Measurements from ENCODE around the gene RAB12.
A peak's percentile ranks its signal among the peaks of the same experiment; 100 is the strongest.
"Not testable (repeated sequence)": the region's sequence is repeated elsewhere in the genome, so short reads cannot be mapped to it uniquely, and the experiment has no call there.

RAB12 gene

DNA sequence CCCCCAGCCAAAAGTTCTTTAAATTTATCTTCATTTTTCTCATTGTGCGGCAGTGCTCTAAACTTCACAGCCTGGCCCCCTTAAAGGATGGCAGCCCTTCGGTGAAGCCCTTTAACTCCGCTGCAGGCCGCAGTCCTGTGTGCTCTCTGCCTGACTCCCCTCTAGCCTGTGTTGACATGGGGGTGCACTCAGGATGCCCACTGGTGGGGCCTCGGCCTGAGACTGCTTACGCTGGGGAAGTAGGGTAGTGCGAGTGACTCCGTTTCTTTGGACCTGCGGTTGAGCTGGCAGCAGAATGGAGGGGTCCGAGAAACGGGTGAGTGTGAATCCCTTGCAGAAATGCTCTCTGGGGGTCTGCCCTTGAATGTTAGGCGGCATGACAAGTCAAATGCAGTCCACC lies 5.6 kb downstream of the RAB12 start:
- no peak for DNase-seq

DNA sequence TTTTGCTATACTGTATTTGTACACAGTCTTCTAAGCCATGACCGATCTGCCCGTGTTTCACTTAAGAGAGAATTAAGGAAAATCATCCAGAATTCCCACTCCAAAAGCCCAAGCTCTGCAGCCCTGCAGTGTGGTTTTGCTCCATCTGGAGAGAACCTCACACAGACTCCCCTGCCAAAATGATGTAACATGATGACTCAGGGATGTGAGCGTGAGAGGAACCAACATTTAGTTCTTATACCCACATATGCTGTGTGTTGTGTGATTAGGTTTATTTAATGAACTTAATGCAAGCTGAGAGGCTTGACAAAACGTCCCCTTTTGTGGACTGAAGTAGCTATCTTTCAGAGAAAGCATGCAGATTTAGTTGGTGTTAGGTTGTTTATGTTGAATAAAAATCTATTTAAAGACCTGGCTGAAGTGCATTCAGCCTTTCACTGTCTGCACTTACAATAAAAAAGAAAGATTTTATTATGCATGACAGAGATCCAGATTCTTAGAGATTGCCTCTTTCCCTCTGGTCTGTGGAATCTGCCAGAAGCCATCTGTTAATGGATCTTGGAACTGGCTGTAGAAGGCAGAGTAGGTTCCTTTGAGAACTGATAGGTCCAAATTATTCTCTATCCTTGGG lies 6.3 kb downstream of the RAB12 start:
- DNase-seq, result peak; percentile 79

DNA sequence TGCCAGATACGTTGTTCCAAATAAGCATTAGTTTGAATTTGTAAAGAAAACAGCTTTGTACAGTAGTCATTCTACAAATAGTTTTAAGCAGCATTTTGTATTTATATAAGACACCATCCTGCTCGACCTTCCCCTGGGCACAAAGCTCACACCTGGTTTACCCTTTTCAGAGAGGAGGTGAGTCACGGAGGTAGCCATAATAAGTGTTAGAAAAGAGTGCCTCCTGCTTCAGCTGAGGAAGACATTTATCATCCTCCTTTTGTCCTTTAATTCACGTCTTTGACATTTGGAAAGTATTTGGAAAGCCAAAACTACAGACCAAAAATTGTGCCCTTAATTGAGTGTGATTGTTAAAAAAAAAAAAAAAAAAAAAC lies 6.8 kb downstream of the RAB12 start:
- peak; percentile 77 for DNase-seq

DNA sequence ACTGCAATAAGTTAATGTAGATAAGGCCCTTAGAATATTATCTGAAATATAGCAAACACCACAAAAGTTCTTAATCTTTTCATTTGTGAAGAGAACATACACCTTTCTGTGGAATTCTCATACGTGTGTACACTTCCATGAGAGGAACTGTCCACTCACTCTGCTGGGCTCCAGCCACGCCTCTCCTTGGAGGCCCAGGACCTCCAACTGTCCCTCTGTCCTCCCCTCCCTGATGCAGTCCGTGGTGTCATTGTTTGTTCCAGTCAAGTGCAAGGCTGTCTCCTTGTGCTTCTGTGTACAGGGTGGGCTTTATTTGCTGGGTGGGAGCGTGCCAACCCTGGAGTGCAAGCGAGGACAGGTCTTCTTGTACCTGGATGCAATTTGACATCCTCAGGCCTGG lies 8.7 kb downstream of the RAB12 start:
- no peak for DNase-seq

DNA sequence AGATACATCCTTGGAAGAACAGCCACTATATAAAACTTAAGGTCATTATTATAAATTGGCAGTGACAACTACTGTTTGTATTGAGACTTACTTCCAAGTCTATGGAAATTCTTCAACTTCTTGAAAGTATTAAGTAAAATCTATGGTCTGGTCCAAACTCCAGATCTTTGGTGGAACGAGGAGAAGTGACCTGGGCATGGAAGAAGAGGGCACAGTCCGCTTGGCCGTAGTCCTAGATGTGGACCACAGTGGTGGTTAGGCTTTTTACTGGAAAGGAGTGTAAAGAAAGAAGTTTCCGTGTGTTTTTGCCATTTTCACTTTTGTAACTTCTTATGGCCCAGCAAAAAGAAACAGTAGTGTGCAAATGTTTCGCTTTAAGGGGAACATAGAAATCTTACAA lies 9.8 kb downstream of the RAB12 start:
- DNase-seq, result no peak

DNA sequence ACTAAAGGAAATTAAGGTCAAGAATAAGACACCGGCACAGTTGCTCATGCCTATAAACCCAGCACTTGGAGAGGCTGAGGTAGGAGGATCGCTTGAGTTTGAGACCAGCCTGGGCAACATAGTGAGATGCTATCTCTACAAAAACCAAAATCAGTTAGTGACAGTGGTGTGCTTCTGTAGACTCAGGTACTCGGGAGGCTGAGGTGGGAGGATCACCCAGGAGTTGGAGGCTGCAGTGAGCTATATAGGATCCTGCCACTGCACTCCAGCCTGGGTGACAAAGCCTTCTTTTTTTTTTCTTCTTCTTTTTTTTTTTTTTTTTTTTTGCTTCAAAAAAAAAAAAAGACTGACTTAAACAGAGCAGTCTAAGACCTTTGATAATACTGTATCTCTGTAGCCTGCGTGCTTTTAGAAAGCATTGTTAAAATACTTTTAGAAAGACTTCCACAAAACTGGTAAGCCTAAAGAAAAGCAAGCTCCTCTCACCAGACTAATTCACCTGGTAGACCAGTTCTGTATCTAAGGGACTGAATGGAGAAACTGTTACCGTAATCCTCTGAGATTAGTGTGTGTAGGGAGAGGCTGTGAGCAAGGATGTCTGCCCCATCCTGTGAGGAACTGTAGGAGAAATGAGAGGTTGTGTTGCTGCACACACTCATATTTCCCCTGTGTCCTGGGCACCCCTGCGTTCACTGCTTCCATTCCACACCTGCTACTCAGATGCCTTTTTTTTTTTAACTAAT lies 10.8 kb downstream of the RAB12 start:
- no peak for DNase-seq

DNA sequence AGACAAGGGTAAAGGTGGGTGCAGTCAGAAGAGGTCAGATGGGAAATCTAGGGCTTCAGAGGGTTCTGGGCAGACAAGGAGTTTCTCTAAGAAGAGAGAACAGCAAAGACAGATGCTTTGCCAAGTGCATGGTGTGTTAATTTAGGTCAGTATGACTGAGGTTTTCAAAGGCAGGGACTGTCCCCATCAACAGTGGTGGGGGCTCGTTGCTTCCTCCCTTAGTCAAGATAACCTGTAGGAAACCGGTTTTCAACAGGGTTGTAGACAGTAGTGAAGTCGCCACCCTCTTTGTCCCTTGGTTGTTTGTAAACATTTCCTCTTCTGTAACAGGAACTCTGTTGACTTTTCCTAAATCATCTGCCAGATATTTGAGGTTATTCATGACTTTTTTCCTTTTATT lies 11.6 kb downstream of the RAB12 start:
- no peak for DNase-seq

DNA sequence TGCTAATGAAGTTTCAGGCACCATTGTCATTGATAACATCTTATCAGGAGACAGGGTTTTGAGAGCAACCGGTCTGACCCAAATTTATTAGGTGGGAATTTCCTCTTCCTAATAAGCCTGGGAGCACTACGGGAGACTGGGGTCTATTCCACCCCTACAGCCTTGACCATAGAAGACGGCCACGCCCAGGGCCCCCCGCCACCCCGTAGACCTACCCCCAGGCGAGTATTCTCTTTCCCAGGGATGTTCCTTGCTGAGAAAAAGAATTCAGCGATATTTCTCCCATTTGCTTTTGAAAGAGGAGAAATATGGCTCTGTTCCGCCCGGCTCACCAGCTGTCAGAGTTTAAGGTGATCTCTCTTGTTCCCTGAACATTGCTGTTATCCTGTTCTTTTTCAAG lies 13.4 kb downstream of the RAB12 start:
- DNase-seq, result not testable (repeated sequence)

DNA sequence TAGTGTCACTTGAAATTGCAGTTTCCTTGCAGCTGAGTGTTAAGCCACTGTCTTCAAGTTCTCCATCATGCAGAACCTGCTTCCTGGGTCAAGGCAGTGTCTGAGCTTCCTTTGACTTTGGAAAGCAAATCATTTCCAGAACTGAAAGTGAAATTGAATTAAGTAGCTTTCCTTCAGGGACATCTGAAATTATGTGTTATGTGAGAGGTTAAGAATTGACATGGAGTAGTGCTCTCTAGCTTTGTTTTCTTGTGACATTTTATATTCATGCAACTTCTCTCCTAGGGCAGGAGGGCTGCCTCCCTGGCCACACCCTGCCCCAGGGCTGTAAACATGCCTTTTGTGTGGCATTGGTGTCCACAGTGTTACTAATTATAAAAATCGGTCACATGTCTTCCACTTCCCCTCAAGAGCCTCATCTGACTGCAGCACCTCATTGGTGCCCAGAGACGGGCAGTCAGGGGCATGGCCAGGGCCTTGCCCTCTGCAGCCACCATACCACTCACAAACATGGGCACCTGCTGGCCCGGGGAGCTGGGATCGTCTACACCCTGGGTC lies 14.4 kb downstream of the RAB12 start:
- peak; percentile 69 for DNase-seq

DNA sequence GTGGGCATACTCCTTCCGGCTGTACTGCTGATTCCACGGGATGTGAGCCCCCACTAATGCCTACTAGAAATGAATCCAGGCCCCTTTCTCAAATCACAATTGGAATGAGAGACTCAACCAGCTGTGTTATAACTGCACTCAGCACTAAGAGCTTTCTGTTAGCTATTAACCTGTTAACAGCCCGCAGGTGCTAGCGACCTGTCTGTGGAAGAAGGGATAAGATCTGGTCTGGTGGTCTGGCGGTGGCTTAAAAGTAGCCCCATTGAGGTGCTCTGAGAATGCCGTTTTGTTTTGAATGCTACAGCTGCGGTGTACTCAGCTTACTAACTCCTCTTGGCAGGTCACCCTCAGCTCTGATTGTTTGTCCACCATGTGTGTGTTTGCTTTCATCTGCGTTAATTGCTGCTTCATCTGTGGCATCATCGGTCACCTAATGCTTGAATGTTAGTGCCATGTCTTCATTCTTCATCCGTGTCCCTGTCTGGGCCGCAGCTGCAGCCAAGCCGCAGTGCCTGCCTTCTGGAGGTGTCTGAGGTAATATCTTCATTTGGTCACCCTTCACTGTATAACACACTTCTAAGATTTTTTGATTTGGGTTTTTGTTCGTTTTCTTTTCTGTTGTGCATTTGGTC lies 16.3 kb downstream of the RAB12 start:
- no peak for DNase-seq

DNA sequence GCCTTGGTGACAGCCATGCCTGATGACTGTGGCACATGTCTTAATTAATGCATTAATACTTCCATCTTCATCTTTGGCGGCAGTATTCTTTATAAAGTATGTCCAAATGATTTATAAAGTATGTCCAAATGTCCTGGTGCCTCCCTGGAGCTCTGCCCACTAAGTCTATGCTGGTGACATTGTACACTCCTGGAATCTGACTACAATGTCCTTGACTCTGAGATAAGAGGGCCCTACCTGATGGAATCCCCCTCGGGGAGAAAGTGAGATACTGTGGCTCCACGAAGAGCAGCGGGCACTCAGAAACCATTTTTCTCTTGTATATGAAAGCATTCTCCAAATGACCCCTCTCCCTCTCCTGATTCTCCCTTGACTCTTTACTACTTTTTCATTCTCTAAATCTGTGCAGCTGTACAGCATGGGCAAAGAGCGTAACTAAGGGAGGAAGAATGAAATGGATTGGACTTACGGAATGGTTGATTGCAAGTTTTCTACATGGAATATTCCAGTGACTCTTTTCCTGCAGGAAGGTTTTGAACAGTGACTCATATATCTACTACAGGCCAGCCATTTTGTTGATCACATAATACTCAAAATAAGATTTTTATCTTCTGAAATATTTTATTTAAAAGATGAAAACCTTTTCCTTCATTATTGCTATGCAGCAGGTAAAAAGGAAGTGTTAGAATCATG lies 17.3 kb downstream of the RAB12 start:
- DNase-seq, result no peak

DNA sequence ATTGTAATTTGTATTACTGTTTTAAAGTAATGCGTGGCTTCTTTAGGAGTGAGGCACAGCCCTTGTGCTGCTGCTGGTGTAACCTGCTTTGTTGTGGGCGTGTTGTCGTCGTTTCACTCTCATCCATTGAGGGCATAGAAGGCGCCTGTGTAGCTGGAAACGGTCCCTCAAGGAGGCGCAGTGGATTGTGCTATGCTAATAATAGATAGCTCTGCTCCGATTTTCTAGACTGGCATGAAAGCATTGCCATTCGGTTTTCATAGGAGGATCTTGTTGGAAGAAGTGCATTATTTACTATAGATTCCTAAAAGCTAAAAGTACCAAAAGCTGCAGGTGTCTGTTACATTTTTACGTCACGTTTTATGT lies 17.9 kb downstream of the RAB12 start:
- no peak for DNase-seq

DNA sequence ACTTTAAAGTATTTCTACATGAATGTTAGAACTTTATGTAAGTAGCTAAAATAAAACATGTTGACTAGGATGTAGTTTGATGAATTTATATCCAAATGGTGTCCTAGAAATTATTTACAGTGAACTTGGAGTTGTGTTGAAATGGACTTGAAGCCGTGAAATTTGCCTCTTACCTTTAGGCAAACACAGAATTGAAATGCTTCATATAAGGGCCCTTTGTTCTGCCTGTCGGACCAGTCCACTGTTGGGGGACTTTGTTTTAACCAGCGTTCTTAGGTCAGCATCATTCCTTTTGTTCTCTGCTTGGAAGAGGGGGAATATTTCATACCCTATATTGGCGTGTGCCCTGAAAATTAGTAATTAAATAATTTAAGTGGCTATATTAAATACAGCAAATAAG lies 18.3 kb downstream of the RAB12 start:
- DNase-seq, result no peak

DNA sequence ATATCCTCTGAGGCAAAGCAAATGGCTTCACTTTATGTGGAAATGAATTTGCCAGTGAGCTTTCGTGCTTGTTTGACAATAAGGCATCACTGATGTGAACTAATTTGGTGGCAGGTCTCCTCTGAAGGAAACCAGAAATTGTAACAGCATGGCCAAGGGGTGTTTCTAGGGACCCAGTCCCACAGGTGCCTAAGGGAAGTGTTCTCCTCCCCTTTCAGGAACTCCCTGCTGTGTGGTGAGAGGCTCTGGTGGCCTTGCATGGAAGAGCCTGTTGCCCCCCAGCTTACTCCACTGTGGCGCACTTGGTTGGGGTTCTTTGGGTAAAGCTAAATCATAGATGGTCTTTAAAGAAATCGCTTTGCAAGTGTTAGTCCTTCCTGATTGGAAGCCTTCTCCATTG lies 20.4 kb downstream of the RAB12 start:
- DNase-seq, result no peak

DNA sequence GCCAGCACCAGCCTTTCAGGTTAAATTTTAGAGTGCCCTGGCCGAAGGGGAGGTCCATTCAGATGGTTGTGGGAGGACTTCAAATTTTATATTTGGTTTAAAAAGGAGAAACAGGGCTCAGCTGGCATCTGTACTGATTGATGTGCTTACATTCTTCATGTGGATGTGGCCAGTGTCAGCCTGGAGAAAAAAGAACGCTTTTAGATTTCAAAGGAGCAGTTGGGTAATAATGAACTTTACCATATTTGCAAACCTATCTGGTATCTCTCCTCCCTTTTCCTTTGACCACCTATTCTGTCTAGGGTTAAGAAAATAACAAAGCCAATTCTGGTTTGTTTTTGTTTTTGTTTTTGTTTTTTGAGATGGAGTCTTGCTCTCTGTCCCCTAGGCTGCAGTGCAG lies 21.3 kb downstream of the RAB12 start:
- no peak for DNase-seq

DNA sequence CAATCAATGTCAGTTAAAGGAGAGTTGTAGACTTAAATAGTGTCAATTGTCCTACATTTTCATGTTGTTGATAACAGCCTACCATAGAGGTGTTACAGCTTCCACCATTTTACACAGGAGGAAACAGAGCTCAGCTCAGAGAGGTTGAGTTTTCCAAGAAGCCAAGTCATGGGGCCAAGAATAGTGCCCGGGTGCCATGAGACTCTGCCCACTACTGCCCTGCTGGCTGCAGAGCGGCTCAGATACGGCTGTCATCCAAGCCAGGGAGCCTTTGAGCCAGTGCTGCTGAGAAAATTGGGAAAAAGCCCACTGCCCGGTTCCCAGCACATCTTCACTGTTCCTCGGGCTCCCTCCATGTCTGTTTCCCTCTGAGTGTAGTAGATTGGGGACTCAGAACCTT lies 22.0 kb downstream of the RAB12 start:
- DNase-seq, result no peak

DNA sequence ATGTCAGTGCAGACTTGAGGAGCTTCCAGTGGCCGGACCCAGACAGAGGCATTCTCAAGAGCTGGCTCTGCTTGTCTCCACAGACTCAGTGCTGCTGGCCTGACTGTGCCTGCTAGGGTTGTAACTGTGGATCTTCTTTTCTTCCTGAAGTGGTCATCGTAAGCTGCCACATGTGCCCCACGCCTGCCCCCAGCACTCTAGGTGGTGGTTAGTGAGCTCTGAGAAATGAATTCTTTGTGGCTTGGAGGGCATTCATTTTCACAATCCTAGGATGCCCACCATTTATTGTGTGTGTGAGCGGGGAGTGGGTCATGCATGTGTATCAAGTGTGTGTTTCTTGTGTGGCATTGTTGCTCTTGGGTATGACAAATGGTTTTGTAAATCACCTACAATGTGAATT lies 23.1 kb downstream of the RAB12 start:
- no peak for DNase-seq

DNA sequence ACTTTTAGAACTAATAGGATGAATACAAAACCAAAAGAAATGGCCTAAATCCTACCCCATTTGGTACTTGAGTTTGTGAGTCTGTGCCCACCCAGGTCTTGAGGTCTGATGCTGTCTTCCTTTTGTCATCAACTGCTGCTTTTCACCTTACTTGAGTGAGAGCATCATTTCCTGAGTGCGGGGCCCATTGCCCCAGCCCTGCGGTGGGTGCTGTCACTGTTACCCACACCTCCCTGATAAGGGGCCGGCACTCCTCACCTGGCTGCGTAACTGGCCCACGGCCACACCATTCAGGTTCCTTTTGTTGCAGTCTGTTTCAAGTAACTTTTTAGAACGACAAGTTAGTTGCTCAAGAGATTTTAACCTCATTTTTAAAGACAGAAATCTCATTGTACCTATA lies 25.3 kb downstream of the RAB12 start:
- no peak for DNase-seq

DNA sequence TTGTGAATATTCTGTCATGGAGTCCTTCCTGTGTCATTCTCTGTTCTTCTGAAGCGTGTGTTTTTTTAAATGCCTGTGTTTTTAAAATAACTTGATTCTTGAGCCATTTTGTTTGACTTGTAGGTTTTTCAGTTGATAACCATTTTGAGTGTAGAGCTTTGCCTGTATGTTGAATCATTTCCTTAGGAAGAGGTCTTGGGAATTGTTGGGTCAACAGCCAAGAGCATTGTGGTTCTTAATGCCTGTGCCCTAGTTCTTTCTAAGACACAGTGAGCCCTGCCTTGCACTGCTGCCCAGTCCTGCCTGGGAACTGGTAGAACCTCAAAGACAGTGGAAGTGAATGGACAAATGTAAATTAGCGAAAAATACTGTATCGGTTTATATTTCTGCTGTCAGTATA lies 25.9 kb downstream of the RAB12 start:
- no peak for DNase-seq

DNA sequence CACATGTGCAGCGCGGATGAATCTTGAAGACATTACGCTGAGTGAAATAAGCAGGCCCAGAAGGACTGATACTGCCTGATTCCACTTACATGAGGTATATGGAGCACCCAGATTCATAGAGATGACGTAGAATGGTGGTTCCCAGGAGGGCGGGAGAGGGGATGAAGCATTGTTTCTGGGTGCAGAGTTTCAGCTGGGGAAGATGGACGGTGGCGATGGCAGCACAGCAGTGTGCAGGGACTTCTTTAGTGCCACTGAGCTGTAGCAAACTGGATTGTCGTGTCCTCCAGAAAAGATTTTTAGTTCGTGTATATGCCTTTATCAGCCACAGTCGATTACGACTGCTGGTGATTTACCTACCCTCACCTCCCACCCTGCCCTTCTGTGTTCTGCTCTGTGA lies 30.5 kb downstream of the RAB12 start:
- no peak for DNase-seq

DNA sequence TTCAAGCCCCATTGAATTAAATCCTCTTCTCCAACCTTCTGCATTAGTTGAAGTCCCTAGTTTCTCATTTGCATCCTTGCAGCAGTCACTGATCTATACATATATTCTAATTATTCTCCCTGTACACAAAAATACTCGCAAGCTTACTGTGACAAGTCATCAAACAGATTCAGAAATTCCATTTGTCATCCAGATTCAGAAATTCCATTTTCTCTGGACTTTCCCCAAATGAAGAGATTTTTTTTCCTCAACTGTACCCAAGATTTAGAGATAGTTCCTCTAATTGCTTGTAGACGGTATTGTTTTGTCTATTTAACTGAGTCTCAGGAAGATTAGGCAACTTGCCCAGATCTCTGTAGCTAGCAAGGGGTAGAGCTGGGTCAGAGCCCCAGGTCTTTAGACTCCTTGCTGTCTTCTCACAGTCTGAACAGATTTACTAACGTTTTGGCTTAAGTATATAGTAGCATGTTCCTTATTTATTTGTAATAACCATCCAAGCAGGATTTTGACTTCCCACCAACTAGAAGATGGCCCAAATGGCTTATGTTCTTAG lies 34.2 kb downstream of the RAB12 start:
- DNase-seq, result no peak

DNA sequence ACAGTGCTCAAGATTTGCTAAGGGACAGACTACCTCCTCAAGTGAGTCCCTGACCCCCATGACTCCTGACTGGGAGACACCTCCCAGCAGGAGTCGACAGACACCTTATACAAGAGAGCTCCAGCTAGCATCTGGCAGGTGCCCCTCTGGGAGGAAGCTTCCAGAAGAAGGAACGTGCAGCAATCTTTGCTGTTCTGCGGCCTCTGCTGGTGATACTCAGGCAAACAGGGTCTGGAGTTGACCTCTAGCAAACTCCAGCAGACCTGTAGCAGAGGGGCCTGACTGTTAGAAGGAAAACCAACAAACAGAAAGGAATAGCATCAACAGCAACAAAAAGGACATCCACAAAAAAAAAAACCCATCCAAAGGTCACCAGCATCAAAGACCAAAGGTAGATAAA lies 38.1 kb downstream of the RAB12 start:
- not testable (repeated sequence) for DNase-seq

DNA sequence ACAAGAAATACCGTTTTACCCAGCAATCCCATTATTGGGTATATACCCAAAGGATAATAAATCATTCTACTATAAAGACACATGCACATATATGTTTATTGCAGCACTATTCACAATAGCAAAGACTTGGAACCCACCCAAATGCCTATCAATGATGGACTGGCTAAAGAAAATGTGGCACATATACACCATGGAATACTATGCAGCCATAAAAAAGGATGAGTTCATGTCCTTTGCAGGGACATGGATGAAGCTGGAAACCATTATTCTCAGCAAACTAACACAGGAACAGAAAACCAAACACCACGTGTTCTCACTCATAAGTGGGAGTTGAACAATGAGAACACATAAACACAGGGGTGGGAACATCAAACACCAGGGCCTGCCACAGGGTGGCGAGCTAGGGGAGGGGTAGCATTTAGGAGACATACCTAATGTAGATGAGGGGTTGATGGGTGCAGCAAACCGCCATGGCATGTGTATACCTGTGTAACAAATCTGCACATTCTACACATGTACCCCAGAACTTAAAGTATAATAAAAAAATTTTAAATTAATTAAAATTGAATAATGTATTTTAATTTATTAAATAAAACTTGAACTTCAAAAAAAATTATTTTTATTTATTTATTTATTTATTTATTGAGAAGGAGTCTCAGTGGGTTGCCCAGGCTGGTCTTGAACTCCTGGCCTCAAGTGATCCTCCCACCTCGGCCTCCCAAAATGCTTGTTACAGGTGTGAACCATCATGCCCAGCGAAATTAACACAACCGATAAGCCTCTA lies 42.4 kb downstream of the RAB12 start:
- not testable (repeated sequence) for DNase-seq

Data from DMS79 (cell line).